ENCODE results near the gene NCKAP5.

Gene NCKAP5

DNA sequence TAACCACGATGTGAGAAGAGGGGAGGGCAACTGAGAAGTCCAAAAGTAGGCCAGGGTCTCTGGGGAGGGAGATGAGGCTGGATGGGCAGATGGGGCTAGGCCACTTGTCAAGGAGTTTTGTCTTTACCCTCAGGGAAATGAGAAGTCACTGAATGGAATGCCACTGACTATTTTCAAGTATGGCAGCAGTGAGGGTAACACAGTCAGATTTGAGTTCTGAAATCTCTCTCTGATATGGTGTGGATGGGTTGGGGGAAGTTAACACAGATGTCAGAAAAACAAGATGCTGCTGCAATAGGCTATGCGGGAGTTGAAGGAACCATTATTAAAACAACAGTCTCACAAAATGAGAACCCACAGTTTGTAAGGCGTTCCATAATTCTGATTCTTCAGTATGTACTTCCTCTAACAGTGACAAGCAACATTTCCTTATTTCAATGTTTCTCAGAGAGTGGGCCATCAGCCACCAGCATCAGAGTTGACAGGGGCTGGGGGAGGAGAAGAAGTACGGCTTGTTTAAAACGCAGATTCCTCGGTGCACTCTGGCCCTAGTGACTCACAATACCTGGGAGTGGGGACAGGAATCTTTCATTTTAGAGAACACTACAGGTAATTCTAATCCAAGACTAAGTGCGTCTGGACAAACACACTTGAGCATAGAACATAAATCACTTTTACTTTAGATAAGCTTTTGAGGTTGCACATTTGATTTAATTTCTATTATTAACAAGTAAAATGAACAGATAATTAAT lies 596.8 kb downstream of the NCKAP5 start:
- no peak for DNase-seq

DNA sequence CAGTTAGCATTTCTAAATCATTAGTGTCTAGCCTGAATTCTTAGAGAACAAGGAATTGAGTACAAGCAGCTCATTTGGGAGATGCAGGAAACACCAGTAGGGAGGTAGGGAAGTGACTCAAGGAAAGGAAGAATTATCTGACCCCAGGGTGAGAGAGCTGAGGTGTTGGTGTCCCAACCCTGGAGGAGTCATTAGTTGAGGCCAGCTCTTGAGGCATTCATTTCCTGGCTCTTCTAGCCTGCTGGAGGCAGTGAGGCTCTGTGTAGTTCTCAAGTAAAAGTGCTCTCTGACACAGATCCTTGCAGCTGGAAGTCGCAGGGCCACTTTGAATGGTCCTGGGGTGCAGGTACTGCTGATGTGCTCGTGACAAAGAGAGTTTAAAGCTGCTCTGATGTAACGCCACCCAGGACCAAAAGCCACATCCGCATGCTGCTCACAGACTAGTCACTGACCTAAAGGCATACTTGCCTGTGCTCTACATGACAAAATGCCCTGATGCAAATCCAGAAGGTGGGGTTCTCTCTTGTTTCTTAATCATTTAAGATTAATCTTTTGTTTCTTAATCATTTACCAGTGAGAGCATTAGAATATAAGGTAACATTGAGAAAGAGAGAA lies 598.8 kb downstream of the NCKAP5 start:
- DNase-seq, result no peak

DNA sequence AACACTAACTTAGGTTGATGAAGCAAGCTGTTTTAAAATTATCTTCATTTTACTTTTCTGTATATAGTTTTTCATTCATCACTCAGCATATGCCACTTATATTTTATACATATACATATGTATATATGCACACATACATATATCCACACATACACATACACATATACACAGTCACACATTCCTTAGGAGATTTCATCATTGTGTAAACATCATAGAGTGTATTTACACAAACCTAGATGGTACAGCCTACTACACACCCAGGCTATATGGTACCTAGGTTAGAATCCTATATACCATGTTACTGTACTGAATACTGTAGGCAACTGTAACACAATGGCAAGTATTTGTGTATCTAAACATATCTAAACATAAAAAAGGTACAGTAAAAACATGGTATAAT lies 602.8 kb downstream of the NCKAP5 start:
- DNase-seq, result no peak

DNA sequence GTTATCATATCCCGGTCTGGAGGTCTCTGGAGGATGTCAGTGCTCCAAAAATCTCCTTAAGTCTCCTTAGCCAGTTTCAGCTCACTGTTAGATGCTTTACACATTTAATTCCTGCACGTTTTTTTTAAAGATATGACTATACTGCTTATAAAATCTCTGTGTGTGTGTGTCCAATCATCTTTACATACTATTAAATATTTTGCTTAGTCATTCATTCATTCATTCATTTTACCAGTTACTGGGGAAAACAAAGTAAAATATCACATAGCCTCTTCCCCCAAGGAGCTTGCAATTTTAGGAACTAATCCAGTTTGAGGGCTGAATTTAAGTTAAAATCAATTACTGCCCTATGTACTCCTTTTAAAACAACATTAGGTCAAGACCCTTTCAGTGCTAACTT lies 605.1 kb downstream of the NCKAP5 start:
- no peak for DNase-seq

DNA sequence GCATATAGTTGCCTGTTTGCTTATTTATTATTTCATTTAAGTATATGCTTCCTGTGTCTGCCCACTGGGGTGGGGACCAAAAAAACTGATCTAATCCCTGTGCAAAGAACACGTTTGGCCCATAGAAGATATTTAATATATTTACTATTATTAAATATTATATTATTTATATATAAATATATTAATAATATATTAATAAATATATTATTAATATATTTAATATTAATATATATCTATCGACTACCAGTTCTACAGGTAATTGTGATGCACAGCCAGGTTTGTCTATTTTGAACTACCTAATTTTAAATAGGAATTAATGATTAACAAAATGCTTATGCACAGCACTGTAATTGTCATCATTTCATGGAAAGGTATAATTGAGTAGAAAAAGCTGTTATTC lies 609.4 kb downstream of the NCKAP5 start:
- no peak for DNase-seq

DNA sequence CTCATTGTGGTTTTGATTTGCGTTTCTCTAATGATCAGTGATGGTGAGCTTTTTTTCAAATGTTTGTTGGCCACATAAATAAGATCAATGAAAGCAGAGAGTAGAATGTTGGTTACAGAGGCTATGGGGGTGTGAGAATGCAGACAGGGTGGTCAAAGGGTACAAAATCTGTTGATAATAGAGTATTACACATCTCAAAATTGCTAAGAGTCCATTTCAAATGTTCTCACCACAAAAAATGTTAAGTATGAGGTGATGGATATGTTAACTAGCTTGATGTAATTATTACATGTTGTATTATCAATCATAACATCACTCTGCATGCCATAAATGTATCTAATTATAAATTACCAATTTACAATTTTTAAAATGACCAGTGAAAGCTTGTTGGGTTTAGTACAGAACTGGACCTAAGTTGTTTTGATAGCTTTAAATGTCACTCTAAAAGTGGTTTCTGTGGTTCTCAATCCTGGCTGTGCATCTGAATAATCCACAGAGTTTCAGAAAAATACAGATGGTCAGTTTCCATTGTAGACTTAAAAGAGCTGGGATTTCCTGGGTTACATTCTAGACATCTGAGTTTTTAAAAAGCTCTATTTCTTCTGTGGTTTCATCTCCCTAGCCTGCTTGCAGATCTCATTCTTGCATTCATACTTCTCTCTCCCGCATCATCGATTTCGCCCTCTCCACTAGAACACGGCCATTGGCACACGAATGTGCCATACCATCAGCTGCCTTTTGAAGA lies 612.2 kb downstream of the NCKAP5 start:
- no peak for DNase-seq

DNA sequence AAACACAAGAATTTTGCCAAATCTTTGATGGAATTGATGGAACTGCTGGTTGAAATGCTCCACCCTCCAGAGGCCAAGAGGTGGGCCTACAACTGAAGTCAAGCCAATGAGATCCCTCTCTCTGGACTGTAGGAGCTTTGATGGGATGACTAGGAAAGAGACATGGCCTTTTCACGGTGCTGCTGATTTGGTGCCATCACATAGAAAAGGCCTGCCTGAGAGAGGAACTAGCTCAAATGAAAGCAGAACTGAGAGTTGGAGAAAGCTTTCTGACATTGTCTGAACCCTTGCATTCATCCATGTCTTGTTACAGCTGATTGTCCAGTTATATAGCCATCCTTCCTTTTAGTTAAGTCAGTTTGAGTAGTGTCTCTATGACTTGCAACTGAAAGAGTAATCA lies 614.5 kb downstream of the NCKAP5 start:
- no peak for DNase-seq

DNA sequence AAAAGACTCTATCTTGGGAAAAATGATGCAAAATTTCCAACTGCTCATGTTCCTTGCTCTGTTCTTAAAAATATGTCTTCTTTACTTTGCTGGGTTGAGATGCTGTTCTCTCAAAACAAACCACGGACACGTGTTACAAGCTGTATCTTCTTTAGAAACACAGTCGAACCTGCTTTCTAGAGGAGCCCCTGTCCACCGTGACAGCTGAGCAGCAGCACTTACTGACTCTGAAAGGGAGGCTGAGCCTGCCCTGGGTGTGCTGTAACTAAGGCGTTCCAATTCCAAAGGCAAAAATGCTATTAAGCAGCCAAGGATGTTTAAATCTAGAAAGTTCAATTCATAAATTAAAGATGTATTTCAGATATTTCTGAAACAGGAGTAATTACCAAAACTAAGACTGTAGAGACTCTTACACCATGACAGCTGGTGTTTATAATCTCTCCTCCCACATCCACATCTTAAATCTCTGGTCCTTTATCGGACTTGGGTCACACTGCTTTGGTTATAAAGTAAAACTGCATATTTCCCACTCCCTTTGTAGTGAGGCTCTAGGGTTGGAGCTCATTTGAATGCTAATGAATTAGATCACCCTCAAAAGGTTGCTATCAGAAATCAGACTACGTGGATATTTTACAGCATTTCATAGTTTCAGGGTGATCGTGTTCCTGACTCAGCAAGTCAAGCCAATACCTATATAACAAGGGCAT lies 617.1 kb downstream of the NCKAP5 start:
- no peak for DNase-seq

DNA sequence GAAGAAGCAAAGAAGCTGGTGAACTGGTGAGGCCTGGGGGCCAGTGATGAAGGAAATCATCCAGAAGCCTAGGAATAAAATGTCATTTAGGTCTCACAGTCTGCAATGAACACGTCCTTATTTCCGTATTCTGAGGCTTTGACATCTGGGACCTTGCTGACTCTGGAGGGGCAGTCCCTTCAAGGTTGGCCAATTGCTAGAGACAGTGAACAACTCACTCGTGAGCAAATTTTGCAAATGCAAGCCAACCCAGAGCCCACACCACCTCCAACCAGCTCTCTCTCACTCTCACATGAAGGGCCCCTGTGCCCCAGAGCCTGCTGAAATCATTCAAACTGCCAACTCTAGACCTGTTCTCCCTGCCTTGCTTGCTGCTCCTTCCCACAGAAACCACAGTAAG lies 619.2 kb downstream of the NCKAP5 start:
- DNase-seq, result no peak

DNA sequence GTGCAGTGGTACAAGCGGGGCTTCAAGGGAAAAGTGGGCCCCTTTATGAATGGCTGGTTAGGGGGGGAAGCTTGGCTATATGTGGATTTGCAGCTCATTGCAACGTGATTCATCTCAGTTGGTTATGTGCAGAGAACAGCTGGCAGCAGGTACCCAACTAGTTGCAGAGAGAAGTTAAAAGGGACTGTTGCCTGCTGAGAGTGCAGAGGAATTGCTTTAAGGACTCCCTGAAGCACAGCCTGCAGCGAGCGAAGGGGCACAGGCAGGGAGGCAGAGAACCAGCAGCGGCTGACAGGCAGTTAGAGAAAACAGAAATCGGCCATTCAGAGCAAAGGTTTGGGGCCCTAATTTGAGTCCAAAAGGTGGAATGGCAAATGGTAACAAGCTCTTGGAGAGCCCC lies 620.1 kb downstream of the NCKAP5 start:
- DNase-seq, result no peak

DNA sequence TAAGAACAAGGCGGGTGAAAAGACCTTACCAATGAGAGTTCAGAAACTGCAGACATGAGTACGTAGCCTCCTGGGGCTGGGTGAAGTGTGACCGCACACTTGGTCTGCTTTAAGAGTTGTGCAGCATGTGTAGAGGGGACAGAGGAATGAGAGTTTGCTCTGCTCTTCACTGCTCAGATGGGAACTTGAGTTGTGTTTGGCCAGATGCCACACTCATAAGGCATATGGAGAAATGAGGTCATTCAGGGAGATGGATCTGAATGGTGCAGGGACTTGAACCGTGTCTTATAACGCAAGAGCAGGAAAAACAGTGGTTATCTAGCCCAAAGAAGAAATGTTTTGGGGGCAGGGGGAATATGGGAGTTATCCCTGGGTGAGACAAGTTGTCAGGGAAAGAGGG lies 624.4 kb downstream of the NCKAP5 start:
- DNase-seq, result no peak

DNA sequence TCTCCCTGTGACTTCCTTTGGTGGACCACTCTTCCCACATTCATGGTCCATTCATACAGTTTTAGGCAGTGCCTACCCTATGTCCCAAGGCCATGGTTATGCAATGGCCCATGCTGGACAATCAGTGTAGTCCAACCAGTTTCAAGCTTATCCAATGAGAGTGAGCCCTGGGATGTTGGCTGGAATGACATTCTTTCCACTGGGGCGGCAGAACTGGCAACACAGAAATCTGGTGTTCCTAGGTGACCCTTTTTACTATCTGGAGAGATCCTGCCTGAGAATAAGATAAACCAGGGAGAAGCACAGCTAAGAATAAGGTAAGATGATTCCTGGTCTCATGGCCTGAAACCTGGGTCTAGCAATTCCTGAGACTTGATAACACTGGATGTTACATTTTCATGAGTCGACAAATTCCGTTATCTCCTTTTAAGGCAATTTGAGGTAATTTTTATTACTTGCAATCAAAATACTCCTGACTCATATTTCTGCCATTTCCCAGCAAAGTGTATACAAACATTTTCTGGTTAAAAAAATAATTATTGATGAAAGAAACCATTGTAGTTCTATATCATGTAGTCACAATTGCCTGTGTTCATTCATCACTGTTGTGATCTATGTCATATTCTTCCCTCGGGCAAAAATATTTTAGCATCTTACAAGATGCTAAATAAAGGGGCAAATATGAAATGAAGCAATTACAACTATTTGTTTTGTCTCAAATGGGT lies 626.8 kb downstream of the NCKAP5 start:
- no peak for DNase-seq

DNA sequence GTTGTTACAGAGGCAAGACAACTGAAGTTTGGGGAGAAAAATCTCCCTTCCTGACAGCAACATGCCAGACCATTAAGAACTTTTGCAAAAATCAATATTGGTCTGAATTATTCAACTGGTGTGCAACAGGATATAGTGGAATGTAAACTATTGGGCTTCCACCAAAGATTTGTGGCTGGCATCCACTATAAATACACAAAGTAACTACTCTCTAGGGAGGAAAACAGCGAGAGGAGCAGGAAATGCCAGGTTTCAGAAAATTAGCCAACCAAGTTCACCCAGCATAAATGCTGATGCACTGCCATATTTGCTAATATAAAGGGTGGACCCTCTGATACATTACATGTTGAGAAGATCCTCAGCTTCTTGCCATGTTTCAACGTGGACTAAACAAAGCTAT lies 630.6 kb downstream of the NCKAP5 start:
- no peak for DNase-seq

DNA sequence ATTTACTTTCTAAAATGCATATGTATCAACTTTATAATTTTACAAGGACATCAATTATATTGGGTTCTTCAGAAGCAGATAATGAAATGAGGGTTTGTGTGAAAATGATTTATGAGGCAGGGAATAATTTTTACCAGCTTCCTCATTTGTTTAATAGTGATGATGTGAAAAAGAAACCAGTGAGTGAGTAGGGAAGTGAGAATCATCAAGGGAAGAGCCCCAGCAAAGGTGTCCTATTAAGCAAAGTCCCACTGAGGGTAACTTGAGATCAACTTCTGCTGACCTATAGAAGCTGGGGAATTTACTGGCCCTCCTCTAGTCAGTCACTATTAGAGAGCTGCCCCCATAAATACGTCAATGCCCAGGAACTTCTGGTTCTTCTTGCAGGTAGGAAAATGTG lies 631.5 kb downstream of the NCKAP5 start:
- no peak for DNase-seq

DNA sequence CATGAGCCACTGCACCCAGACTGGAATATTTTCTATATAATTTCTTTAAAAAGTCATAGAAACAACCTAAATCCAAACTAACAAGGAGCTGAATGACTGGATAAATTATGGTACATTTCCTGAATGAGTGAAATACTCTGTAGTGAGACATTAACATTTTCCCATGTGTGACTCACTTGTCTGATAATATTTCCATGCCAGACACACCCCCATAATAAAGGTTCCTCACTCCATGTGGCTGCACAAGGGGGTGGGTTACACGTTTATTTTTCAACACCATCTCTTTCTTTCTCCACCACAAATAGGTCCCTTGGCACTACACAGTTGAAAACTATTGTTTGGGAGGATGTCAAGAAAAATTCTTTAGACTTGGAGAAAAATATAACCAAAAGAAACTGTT lies 632.0 kb downstream of the NCKAP5 start:
- DNase-seq, result no peak

DNA sequence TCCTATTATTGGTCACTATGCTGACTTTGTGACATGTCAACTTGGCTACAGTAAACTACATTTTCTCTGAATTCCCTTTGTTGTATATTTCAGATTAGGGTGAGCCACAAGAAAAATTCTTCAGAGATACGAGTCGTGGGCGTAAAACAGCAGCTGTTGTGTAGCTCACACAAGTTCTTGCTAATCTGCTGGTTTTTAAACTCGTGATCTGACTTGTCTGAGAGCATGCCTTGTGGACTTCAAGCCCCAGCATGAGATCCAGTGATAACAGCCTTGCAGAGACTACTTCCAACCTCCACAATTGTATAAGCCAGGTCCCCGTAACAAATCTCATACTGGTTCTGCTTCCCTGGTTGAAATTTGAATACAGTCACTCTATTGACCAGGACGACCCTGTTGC lies 638.5 kb downstream of the NCKAP5 start:
- DNase-seq, result no peak

DNA sequence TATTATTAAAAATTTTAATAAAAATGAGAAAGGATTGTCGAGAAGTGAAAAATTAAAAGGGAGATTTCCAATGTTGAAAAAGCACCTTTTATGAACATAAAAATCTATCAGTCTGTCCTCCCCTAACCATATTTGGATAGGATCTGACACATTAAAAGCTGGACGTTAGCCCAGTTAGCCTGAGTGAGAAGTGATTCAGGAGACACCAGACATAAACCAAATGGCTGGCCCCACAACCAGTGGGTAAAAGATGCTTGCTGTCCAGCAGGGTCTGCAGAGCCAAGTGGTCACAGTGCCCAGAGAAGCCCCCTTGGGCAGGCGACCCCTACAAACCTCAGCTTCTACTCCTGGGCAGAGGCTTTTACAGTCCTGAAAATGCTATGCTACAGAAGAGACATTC lies 644.5 kb downstream of the NCKAP5 start:
- DNase-seq, result no peak

DNA sequence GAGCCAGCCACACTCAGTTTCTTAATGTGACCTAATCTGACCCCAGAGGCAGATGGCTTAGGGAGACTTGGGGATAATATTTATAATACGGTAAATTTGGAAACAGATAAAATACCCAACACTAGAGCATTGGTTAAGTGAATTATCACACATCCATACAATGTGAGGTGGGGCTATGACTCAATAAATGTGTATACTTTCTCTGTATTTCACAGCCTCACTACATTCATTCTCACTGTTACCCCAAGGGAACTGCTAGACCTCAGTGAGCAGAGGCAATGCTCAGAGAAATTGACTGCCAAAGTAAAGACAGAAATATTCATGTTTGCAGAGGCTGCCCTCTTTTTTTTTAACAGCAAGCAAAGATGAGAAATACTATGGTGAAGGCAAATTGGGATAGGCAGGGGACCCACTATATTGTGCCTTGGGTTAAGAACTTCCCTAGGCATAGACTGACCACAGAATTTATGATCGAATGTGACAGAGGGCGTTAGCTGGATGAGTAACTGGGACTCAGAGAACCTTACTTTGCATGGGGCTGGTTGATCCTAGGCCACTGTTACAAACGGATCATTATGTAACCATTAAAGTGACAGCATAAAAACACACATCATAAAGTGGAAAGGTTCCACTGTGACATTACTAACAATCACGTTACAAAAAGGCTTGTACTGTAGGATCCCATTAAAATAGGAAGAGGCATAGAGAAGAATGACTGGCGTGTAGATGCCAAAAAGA lies 652.3 kb downstream of the NCKAP5 start:
- no peak for DNase-seq

DNA sequence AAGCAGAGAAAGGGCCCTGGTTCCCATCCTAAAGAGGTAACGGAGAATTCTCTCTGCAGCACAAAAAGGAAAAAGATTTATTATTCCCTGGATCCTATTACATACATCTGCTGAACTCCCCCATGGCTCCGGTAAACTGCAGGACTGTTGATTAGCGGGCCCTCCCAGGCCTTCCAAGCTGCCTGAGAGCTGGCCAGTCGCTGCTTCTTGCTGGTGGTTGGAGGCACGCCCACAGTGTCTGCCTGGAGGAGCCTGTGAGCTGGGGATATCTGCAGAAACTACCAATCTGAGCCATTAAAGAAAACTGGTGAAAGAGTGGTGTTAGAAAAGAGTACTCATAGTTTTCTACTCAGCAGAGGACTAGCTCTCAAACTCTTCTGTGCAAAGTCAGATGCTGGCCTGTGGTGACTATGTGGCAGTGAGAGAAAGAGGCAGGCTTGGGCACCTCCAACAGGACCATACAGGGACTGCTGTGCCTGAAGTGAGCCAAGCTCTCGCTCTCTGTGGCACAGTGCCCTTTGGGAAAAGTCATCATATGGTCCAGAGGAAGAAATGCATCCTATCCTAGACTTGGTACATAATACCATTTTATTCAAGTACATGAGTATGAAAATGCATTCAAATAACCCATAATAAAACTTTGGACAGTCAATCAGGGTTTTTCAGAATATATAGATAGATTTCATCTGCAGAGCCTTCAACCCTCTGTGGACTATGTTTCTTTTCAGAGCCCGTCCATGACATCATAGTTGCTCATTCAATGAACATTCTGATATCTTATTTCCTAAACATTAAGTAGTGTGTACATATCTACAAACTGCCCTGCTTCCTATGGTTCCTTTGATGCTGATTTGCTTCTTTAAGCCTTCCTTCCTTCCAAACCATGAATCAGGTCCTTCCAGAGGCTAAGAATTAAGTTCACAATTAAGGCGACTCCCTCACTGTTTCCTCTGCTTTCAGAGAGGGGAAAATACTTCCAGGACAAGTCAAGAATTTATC lies 656.2 kb downstream of the NCKAP5 start:
- DNase-seq, result no peak

DNA sequence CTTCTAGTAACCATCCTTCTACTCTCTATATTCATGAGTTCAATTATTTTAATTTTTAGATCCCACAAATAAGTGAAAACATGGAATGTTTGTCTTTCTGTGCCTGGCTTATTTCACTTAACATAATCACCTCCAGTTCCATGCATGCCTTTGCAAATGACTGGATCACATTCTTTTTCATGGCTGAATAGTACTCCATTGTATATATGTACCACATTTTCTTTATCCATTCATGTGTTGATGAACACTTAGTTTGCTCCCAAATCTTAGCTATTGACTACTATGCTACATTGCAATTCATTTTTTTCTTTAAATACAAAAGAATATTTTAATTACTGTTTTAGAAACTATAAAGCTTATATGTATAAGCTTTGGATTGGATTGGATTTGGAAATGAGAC lies 657.8 kb downstream of the NCKAP5 start:
- DNase-seq, result no peak

DNA sequence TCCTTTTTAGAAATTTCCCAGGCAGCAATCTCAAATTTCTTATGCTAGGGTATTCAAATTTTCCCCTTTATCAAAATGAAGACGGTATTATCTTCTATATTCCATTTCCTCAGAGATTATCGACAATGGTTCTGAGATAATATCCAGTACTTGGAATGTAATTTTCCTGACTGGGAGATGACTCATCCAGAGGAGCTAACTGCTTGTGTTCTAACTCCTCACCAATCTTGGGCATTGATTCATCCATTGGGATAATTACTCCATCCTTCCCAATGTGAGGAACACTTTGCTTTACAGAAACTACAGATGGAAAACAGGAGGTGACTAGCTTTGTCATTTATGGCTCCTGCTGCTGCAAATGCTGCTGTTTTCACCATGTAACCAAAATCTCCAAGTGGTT lies 658.8 kb downstream of the NCKAP5 start:
- no peak for DNase-seq
